HepG2 (cell line): ENCODE results near the gene SETD1A. TPM values are rescaled to one million over a fixed set of nuclear protein-coding genes. Genes with fewer than 3 reads are reported as not detected.
A peak's percentile ranks its signal among the peaks of the same experiment; 100 is the strongest.

Experiments used
- AKAP8 ChIP-seq: sonication (generic); formaldehyde crosslinking; IDR thresholded peaks from 2 replicates; pipeline ENCODE4 v1.5.1; 2020; ENCODE audit warnings: mild to moderate bottlenecking, missing genetic modification reagents
- CBFB ChIP-seq: sonication (generic); formaldehyde crosslinking; IDR thresholded peaks from 2 replicates; pipeline ENCODE4 v1.4.0; 2020; ENCODE audit warnings: missing genetic modification reagents
- KDM2A ChIP-seq: sonication (generic); formaldehyde crosslinking; IDR thresholded peaks from 2 replicates; pipeline ENCODE4 v1.4.0; 2020; ENCODE audit warnings: low read depth, missing genetic modification reagents, borderline replicate concordance
- KLF11 ChIP-seq: IDR thresholded peaks from 2 replicates; pipeline ENCODE4 v1.6.1; 2016; ENCODE audit warnings: missing compliant biosample characterization
- MTERF4 ChIP-seq: sonication (generic); formaldehyde crosslinking; IDR thresholded peaks from 2 replicates; pipeline ENCODE4 v1.8.0; 2023; ENCODE audit warnings: mild to moderate bottlenecking, missing genetic modification reagents
- PHB2 ChIP-seq: fragments of 450-650 bp; IDR thresholded peaks from 2 replicates; pipeline ENCODE4 v1.6.1; 2018; ENCODE audit not compliant: partially characterized antibody
- PHF5A ChIP-seq: IDR thresholded peaks from one replicate; pipeline ENCODE4 v1.6.1; 2018; ENCODE audit warnings: low read depth, missing genetic modification reagents; ENCODE audit not compliant: unreplicated experiment
- PRPF4 ChIP-seq: fragments of 200-400 bp; formaldehyde crosslinking; IDR thresholded peaks from 2 replicates; pipeline ENCODE4 v1.6.1; 2016; ENCODE audit warnings: low read length, low read depth; ENCODE audit not compliant: poor library complexity, severe bottlenecking
- RARG ChIP-seq: sonication (generic); formaldehyde crosslinking; IDR thresholded peaks from 2 replicates; pipeline ENCODE4 v1.4.0; 2020; ENCODE audit warnings: low read depth, mild to moderate bottlenecking, missing genetic modification reagents
- RXRA ChIP-seq: sonication (generic); formaldehyde crosslinking; IDR thresholded peaks from 2 replicates; pipeline ENCODE4 v1.5.1; 2020; ENCODE audit warnings: missing genetic modification reagents
- SOX5 ChIP-seq: IDR thresholded peaks from 2 replicates; pipeline ENCODE4 v1.6.1; 2016; ENCODE audit warnings: borderline replicate concordance
- SSRP1 ChIP-seq: IDR thresholded peaks from 2 replicates; pipeline ENCODE4 v1.6.1; 2016; ENCODE audit warnings: control low read depth
- TBL1XR1 ChIP-seq: fragments of 150-350 bp; IDR thresholded peaks from 2 replicates; pipeline ENCODE4 v1.6.1; 2014; ENCODE audit warnings: borderline replicate concordance, low read length; ENCODE audit not compliant: partially characterized antibody
- TEF ChIP-seq: sonication (generic); formaldehyde crosslinking; IDR thresholded peaks from 2 replicates; pipeline ENCODE4 v1.5.0; 2020; ENCODE audit warnings: missing genetic modification reagents
- THAP7 ChIP-seq: sonication (generic); formaldehyde crosslinking; IDR thresholded peaks from 2 replicates; pipeline ENCODE4 v1.8.1; 2023; ENCODE audit warnings: mild to moderate bottlenecking, missing genetic modification reagents
- THYN1 ChIP-seq: sonication (generic); formaldehyde crosslinking; IDR thresholded peaks from 2 replicates; pipeline ENCODE4 v1.8.1; 2023; ENCODE audit warnings: low read depth, mild to moderate bottlenecking, moderate library complexity, missing genetic modification reagents, borderline replicate concordance
- TMF1 ChIP-seq: sonication (generic); formaldehyde crosslinking; IDR thresholded peaks from 2 replicates; pipeline ENCODE4 v1.8.1; 2022; ENCODE audit warnings: low read depth, missing genetic modification reagents
- TP53 ChIP-seq: sonication (generic); formaldehyde crosslinking; conservative IDR thresholded peaks from 2 replicates; pipeline ENCODE4 v1.4.0; 2020; ENCODE audit warnings: missing genetic modification reagents
- TSC22D2 ChIP-seq: sonication (generic); formaldehyde crosslinking; IDR thresholded peaks from 2 replicates; pipeline ENCODE4 v1.5.1; 2020; ENCODE audit warnings: missing genetic modification reagents, mild to moderate bottlenecking, borderline replicate concordance
- YY1 ChIP-seq: IDR thresholded peaks from 2 replicates; pipeline ENCODE4 v1.6.1; 2011; ENCODE audit warnings: low read length, low read depth, moderate library complexity, mild to moderate bottlenecking; ENCODE audit not compliant: insufficient read depth, insufficient replicate concordance
- ZNF10 ChIP-seq: sonication (generic); formaldehyde crosslinking; IDR thresholded peaks from 2 replicates; pipeline ENCODE4 v1.4.0; 2020; ENCODE audit warnings: mild to moderate bottlenecking, low read depth, missing genetic modification reagents, borderline replicate concordance
- ZNF121 ChIP-seq: sonication (generic); formaldehyde crosslinking; IDR thresholded peaks from 2 replicates; pipeline ENCODE4 v1.5.0; 2020; ENCODE audit warnings: mild to moderate bottlenecking, missing genetic modification reagents
- ZNF256 ChIP-seq: sonication (generic); formaldehyde crosslinking; conservative IDR thresholded peaks from 2 replicates; pipeline ENCODE4 v1.4.0; 2020; ENCODE audit warnings: missing genetic modification reagents
- ZNF282 ChIP-seq: fragments of 450-650 bp; IDR thresholded peaks from 2 replicates; pipeline ENCODE4 v1.6.1; 2018; ENCODE audit not compliant: partially characterized antibody
- ZNF33B ChIP-seq: sonication (generic); formaldehyde crosslinking; IDR thresholded peaks from 2 replicates; pipeline ENCODE4 v1.5.1; 2020; ENCODE audit warnings: mild to moderate bottlenecking, missing genetic modification reagents
- ZNF367 ChIP-seq: sonication (generic); formaldehyde crosslinking; IDR thresholded peaks from 2 replicates; pipeline ENCODE4 v1.4.0; 2020; ENCODE audit warnings: missing genetic modification reagents, borderline replicate concordance
- ZNF530 ChIP-seq: sonication (generic); formaldehyde crosslinking; IDR thresholded peaks from 2 replicates; pipeline ENCODE4 v1.5.0; 2020; ENCODE audit warnings: low read depth, mild to moderate bottlenecking, missing genetic modification reagents
- ZNF891 ChIP-seq: sonication (generic); formaldehyde crosslinking; IDR thresholded peaks from 2 replicates; pipeline ENCODE4 v1.5.0; 2020; ENCODE audit warnings: mild to moderate bottlenecking, missing genetic modification reagents
- ZSCAN25 ChIP-seq: sonication (generic); formaldehyde crosslinking; IDR thresholded peaks from 2 replicates; pipeline ENCODE4 v1.8.0; 2022; ENCODE audit warnings: mild to moderate bottlenecking, missing genetic modification reagents
- ZSCAN30 ChIP-seq: sonication (generic); formaldehyde crosslinking; IDR thresholded peaks from 2 replicates; pipeline ENCODE4 v1.5.0; 2020; ENCODE audit warnings: mild to moderate bottlenecking, missing genetic modification reagents
- polyA plus RNA-seq, 8 experiments: library from polyadenylated mRNA; depleted of rRNA in 3 of 8; stranded (reverse) in 7 of 8; unstranded in 1 of 8; fragments of >200 nt; fragmentation: Illumina TruSeq in 4 of 8; extraction: Trizol in 4 of 8; gene quantifications; 2 replicates each; pipeline versions ENCODE4 v1.2.1 to v1.2.3, GENCODE V29; 2011 to 2016; ENCODE audit warnings: low read depth in 4 of 8, missing spikeins in 1 of 8, mixed read lengths in 1 of 8; ENCODE audit not compliant: insufficient read depth in 1 of 8
- total RNA-seq, 5 experiments: library from RNA; depleted of rRNA; stranded (reverse); fragments of >200 nt; fragmentation: Illumina TruSeq; extraction: Trizol; gene quantifications; 2 replicates each; pipeline ENCODE4 v1.2.3, GENCODE V29; 2016; ENCODE audit warnings: low read depth in 1 of 5

SETD1A gene
- total and polyA plus RNA-seq, 2 of the 13 experiments (the other 11 are each of a cell fraction or from before 2014, with no cell fraction given) = 3.8 to 5.6 TPM

- no peak for TF ChIP-seq THAP7 (CRISPR knock-in tag)
- no peak for TF ChIP-seq CBFB (CRISPR knock-in tag)
- no peak for TF ChIP-seq PRPF4
- no peak for TF ChIP-seq KLF11 (CRISPR knock-in tag)
- TF ChIP-seq YY1 = no peak
- TF ChIP-seq SSRP1 (CRISPR knock-in tag) = no peak
- no peak for TF ChIP-seq SOX5 (CRISPR knock-in tag)
- TF ChIP-seq TBL1XR1 = no peak
- TF ChIP-seq TMF1 = no peak
- TF ChIP-seq ZNF121 (CRISPR knock-in tag) = no peak
- TF ChIP-seq THYN1 (CRISPR knock-in tag) = no peak
- TF ChIP-seq RXRA (CRISPR knock-in tag) = peak; percentile 90
- TF ChIP-seq ZNF256 = no peak
- TF ChIP-seq ZNF10 (CRISPR knock-in tag) = no peak
- TF ChIP-seq MTERF4 (CRISPR knock-in tag) = no peak
- TF ChIP-seq ZSCAN30 (CRISPR knock-in tag) = no peak
- TF ChIP-seq ZNF367 (CRISPR knock-in tag) = no peak
- TF ChIP-seq PHF5A (CRISPR knock-in tag) = no peak
- TF ChIP-seq RARG (CRISPR knock-in tag) = 0 out of 2 replicates have a peak, but pooled peaks have one; percentile 12
- TF ChIP-seq ZNF891 = no peak; the same call in 1 of the 2 replicates
- TF ChIP-seq KDM2A = no peak
- TF ChIP-seq ZSCAN25 (CRISPR knock-in tag) = no peak
- no peak for TF ChIP-seq TP53
- no peak for TF ChIP-seq PHB2
- no peak for TF ChIP-seq ZNF33B (CRISPR knock-in tag)
- TF ChIP-seq ZNF282 = no peak
- TF ChIP-seq TEF = no peak
- no peak for TF ChIP-seq ZNF530 (CRISPR knock-in tag)
- TF ChIP-seq AKAP8 (CRISPR knock-in tag) = peak; percentile 23
- no peak for TF ChIP-seq TSC22D2 (CRISPR knock-in tag)
These were observed 28.8 kb downstream of the SETD1A start (continued) for GRCh38 chr16:30986129-30986991.
